ENCODE data around the gene TEX261.

DNA sequence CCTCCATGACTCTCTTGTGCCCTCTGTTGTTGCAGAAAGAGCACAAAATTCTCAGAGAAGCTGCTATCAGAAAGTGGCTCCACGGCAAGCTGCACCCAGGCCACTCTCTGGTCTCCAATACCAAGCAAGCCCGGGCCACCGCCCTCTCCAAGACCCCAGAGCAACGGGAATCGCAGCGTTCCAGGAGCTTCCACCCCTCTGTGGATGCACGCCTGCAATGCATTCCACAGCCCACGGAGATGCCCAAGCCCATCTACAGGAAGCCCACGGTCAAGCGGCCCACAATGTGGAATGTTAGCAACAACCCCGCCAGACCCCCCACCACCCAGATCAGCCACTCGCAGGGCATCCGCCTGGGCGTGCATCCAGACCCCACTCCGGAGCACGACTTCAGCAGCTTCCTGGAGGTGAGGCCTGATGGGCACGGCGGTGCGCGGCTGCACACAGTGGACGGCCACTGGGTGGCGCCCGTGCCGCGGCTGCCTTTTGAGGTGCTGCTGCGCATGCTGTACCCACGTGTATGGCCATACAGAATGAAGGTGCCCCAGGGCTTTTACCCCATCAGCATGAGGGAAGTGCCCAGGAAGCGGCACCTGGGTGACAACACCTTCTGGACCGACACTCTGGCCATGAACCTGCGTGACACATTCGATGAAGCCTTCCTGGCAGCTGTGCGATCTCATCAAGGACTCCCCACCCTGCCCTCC lies 9.9 kb downstream of the TEX261 start:
- TF ChIP-seq CTCF (IDR thresholded peaks at IDR 0.05) (peak; percentile 22 to 71 (median 32)), POLR2A (IDR thresholded peaks at IDR 0.05) (no peak)

All from testis (tissue), 2 donors.